Activated CD8-positive, alpha-beta memory T cell treated with anti-CD3 and anti-CD28 coated beads for 48 hours (primary cell): ENCODE measurements around the gene VEZF1.
A peak's percentile ranks its signal among the peaks of the same experiment; 100 is the strongest.

Experiments used
- DNase-seq, 3 experiments: peaks; one replicate each; pipeline ENCODE4 v3.0.0-alpha.2; 2020; ENCODE audit warnings: low read depth in 2 of 3, low spot score in 2 of 3

Gene VEZF1, protein sequence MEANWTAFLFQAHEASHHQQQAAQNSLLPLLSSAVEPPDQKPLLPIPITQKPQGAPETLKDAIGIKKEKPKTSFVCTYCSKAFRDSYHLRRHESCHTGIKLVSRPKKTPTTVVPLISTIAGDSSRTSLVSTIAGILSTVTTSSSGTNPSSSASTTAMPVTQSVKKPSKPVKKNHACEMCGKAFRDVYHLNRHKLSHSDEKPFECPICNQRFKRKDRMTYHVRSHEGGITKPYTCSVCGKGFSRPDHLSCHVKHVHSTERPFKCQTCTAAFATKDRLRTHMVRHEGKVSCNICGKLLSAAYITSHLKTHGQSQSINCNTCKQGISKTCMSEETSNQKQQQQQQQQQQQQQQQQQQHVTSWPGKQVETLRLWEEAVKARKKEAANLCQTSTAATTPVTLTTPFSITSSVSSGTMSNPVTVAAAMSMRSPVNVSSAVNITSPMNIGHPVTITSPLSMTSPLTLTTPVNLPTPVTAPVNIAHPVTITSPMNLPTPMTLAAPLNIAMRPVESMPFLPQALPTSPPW

DNA sequence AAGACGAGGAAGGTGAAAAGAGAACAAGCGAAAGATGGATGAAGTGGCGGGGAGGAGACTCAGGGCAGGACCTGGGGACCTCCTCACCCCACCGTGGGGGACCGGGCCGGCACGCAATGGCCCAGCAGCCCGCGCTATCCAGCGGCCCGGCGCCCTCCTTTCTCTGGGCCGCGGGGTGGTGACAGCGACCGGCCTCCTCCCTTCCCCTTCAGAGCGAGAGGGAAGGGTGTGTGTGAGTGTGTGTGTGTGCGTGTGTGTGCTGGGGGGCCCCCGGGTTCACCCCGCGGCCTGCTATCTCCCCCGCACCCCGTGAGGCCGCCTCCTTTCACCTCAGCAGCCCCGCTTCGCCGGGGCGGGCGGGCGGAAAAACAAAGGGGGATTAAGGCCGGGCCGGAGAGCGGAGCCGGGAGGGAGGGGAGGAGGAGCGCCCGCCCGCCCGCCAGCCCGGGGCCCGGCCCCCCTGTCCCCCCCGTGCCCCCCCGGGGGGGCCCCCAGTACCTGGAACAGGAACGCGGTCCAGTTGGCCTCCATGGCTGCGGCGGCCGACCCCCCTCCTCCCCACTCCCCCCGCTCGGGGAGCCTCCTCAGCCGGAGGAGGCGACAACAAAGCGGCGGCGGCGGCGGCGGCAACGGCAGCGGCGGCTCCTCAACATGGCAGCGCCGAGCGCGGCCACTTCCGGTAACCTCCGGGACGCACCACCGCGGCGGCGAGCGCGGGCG, at the start of gene VEZF1:
VEZF1 (minus strand) TSS at position 674 of the 720 bp plus-strand sequence; CDS start at position 531, 143 bp downstream.
- DNase-seq: peak in 2 of 3 experiments; percentile 57 to 80

- DNase-seq: no peak
Observed at GRCh38 chr17:58032691-58033415, 44.8 kb upstream of the VEZF1 start.

GRCh38 chr17:58028578-58028977, 40.5 kb upstream of the VEZF1 start:
- DNase-seq: no peak

- DNase-seq: no peak
Observed at GRCh38 chr17:58020401-58020800, 32.3 kb upstream of the VEZF1 start.

DNA sequence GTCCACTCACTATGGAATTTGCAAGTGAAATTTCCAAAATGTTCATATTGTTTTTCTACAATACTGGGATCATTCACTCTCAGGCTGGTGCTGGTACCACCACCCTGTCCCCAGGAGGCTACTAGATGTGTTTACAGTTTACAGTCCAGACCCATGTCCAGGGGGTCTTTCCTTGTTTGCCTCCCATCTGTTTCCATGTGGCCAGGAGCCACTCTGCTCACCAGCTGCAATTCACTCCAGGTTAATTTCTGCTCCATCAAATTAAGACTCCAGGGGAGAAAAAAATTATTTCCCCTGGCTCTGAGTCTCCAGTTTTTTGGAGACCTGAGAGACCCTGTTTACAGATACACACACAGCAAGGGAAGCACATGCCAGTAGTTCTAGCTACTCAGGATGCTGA, 31.5 kb upstream of the VEZF1 start:
- DNase-seq: no peak

DNA sequence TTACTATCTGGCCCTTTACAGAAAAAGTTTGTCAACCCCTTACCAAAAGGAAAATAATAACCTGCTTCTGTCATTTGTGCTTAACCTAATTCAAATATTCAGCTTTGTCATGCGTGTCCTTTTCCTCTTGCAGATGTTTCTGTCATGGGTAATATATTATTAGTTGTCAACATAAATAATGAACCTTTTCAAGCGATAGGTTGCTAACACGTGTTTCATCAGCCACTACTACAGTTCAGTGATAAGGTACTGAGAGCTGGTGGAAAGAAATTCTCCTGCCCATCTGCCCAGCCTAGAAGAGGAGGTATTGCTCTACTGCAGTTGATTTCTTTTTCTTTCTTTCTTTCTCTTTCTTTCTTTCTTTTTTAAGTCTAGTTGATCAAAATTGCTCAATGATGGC, 31.0 kb upstream of the VEZF1 start:
- DNase-seq: no peak

- no peak for DNase-seq
Observed at GRCh38 chr17:58010067-58010799, 22.2 kb upstream of the VEZF1 start.

DNA sequence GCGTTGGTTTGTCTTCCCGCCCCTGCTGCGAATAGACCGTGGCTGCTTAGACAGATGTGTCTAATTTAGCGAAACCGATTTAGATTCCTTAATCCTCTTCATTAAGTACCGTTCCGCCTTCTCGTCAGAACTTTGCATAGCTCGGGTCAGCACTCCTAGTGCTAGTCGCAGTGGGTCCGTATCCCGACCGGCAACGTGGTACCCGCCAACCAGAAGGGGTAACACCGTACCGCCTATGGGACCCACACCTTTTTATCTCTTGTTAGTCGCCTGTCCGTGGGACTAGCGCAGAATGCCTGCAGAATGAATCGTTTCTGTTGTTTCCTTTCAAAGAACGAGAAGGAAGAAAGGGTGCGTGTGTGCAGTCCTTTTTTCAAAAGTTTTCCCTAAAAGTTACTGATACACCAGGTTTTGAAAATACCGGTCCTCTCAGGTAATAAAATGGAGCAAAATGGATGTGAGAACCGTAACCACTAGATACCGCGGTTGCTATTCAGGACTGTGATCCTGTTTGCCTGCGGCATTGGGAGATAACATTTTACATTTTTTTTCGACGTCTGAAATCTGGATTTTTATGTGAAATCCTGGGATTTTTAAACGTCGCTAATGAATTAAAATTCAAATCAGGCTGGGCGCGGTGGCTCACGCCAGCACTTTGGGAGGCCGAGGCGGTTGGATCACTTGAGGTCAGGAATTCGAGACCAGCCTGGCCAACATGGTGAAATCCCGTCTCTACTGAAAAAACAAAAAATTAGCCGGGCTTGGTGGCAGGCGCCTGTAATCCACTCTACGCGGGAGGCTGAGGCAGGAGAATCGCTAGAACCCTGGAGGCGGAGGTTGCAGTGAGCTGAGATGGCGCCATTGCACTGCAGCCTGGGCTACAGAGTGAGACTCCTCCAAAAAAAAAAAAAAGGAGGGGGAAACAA, 20.0 kb upstream of the VEZF1 start:
- no peak for DNase-seq

GRCh38 chr17:58006924-58007780, 19.1 kb upstream of the VEZF1 start, which contains the start of gene SRSF1:
Gene SRSF1, minus strand, starts transcription at chr17:58007246. Its CDS starts 109 bp downstream, at chr17:58007137.
- peak; percentile 91 to 96 (median 95) for DNase-seq

DNA sequence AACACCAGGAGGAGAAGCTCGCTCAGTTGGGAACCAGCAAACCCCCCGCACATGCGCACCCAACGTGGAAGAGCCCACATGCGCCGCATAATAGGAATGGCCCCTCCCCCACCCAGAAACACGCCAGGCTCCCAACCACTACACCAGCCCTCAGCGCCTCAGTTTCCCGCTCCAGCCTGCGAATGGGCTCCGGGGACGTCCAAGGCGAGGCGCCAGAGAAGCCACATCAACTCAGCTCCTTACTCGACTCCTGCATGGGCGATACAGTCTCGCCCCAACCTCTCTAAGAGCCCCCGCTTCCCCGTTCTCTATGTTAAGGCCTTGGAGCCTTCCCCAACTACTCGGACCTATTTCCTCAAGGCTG, 18.5 kb upstream of the VEZF1 start:
- DNase-seq: peak; percentile 40 to 61 (median 52)

GRCh38 chr17:58005728-58006559, 17.9 kb upstream of the VEZF1 start:
- peak in 1 of 3 experiments; percentile 40 for DNase-seq

- no peak for DNase-seq
Observed at GRCh38 chr17:58005031-58005727, 17.1 kb upstream of the VEZF1 start.

GRCh38 chr17:58004060-58004459, 16.0 kb upstream of the VEZF1 start:
- no peak for DNase-seq

DNA sequence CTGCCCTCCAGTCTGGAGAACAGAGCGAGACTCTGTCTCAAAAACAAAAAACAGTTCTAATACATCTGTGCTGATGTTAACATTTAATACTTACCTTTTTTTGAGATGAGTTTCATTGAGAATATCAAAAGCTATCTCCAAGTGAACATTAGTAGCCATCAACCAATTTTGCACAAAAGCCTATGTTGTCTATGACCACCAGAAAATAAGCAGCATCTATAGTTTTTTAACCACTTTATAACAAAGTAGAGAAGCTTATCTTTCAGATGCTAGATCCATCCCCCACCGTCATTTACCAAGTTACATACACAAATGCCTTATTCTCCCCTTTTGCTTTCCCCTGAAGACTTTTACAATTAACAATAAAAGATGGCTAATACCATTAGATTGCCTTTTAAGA, 14.9 kb upstream of the VEZF1 start:
- no peak for DNase-seq

DNA sequence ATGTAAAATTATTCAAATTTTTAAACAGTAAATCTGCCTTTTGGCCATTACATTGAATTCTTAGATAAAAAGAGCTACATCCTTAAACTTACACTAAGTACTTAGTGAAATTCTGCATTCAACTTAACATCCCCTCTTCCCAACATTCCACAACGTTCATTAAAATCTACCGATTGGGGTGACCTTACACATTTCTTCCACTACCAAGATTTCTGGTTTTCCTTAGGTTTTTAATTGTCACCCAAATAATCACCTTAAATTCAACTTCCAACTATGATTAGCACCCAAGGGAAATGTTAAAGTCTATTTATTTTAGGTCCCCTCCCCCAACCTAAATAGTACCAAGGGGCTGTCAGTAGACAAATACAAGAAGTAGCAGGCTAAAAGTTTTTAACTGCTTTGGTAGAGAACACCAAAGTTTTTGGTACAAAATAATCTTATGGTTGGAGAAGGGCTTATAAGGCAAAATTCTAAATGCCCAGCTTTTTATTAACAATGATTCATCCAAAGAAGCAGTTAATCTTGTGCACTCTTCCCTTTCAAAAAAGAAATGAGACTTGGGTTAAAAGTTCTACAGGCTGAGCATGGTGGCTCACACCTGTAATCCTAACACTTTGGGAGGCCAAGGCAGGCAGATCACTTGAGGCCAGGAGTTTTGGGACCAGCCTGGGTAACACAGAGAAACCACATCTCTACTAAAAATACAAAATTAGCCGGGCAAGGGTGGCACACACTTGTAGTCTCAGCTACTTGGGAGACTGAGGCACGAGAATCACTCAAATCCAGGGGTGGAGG, 14.3 kb upstream of the VEZF1 start:
- no peak for DNase-seq

DNA sequence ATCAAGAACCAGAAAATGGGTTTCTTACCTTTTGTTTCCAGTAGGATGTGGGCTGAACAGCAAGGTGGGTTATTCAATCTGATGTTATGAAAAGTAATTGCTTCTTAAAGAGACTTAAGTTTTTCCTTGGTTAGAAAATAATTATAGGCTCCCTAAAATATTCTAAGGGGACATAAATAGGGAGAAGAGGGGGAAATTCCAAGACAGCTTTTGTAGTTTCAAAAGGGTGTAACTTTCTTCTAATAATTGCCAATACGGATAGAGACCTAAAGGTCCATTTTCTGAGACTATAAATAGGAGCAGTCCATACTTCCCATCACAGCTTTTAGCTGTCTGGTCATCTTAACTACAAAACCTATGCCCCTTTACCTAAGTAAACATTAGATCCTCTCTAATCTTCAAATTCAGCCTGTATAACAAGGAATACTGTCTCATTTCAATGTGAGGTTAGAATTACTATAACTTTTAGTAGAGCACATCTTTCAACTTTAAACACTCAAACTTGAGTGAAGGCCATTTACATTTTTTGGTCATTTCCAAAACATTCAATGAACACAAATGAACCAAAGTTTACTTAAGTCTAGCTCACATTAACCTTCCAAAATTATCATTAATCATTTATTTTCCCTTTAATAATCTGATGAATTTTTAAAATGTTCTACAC, 13.5 kb upstream of the VEZF1 start:
- no peak for DNase-seq
